Transverse colon (tissue), 4 donors: ENCODE data around the gene MRRF. TPM values are rescaled to one million over a fixed set of nuclear protein-coding genes. Genes with fewer than 3 reads are reported as not detected.

Experiments
- DNase-seq: peaks from one replicate; pipeline ENCODE4 v3.0.0-alpha.2; 2019
- H3K27ac ChIP-seq, 4 donors: fragments of 200-600 bp; sonication (generic); 2 replicates each; pipeline ENCODE4 v1.5.1; 2016 to 2018; ENCODE audit warnings: inconsistent platforms in 4 of 4
- H3K27me3 ChIP-seq: fragments of 200-600 bp; sonication (generic); 2 replicates; pipeline ENCODE4 v1.5.1; 2017; ENCODE audit warnings: inconsistent platforms
- H3K36me3 ChIP-seq, 4 donors: fragments of 200-600 bp; sonication (generic); 2 replicates each; pipeline ENCODE4 v1.5.1; 2017 to 2019; ENCODE audit warnings: inconsistent platforms in 4 of 4
- H3K4me1 ChIP-seq, 4 donors: fragments of 200-600 bp; sonication (generic); 2 replicates each; pipeline ENCODE4 v1.5.1; 2017 to 2020; ENCODE audit warnings: inconsistent platforms in 4 of 4
- H3K4me3 ChIP-seq, 4 donors: fragments of 200-600 bp; sonication (generic); 1 replicate in 1 of 4; 2 replicates in 3 of 4; pipeline versions ENCODE4 v1.5.1 to v1.6.1; 2017 to 2019; ENCODE audit warnings: inconsistent platforms in 4 of 4
- H3K9me3 ChIP-seq, 2 donors: fragments of 200-600 bp; sonication (generic); 2 replicates each; pipeline ENCODE4 v1.5.1; 2017 to 2019; ENCODE audit warnings: inconsistent platforms in 2 of 2
- EP300 ChIP-seq: sonication (generic); formaldehyde crosslinking; IDR thresholded peaks from one replicate; pipeline ENCODE4 v1.6.1; 2017; ENCODE audit warnings: antibody characterized with exemption, low read depth
- POLR2A ChIP-seq: fragments of 450-650 bp; IDR thresholded peaks from one replicate; pipeline ENCODE4 v1.6.1; 2016; ENCODE audit warnings: antibody characterized with exemption, mild to moderate bottlenecking, moderate library complexity
- POLR2AphosphoS5 ChIP-seq, 3 donors: sonication (generic); formaldehyde crosslinking; IDR thresholded peaks; one replicate each; pipeline ENCODE4 v1.6.1; 2016; ENCODE audit warnings: antibody characterized with exemption in 3 of 3
- WGBS, 2 donors: methylation state at CpG; one replicate each; pipeline ENCODE4 v1.1.5; 2018; ENCODE audit warnings: low coverage in 1 of 2; 5-methylcytosine and 5-hydroxymethylcytosine counted together
- in situ Hi-C, 4 donors: fragments of 200-750 bp; cut with MboI; loops; one replicate each; pipeline versions ENCODE4 v1.15.0 to v1.15.1; 2017; ENCODE audit warnings: low sequenced_read_pairs in 3 of 4, low pct_ligation_motif_present in 1 of 4, low pct_unique_long_range_greater_than_20kb in 1 of 4
- intact Hi-C: fragments of 100-400 bp; cut with DNase I; formaldehyde crosslinking; loops from one replicate; pipeline ENCODE4 v1.15.1; 2023; ENCODE audit warnings: low total_unique reads
- total RNA-seq, 4 donors: library from RNA; depleted of rRNA; stranded (reverse); fragments of >200 nt; gene quantifications; one replicate each; pipeline ENCODE4 v1.1.0, GENCODE V29; 2016
- TF ChIP-seq, protein P1 (sequence below), 5 experiments: fragments of 200-600 bp in 3 of 5; fragments of 450-650 bp in 2 of 5; sonication (generic) in 3 of 5; IDR thresholded peaks; 1 replicate in 2 of 5; 2 replicates in 3 of 5; pipeline ENCODE4 v1.5.1; 2016 to 2017; ENCODE audit warnings: antibody characterized with exemption in 5 of 5, inconsistent platforms in 3 of 5, mild to moderate bottlenecking in 2 of 5, moderate library complexity in 1 of 5

MRRF gene
- total RNA-seq, 4 donors from 2014 or later: 46.0 to 142 (median 53.6) TPM

GRCh38 chr9:122232796-122233306 lies 31.8 kb upstream of the MRRF start:
- intact Hi-C loops: no loop called here
- in situ Hi-C loops: no loop called here
- 60 to 68% methylated on average over 3 to 6 of the region's 6 CpGs for WGBS, 2 donors
- H3K27me3 ChIP-seq: peaks cover 54% of the 10 kb centered on the region
- H3K36me3 ChIP-seq: no peaks in the 10 kb centered on the region
- DNase-seq: no peak
- H3K4me3 ChIP-seq: no peak overlapping the region
- H3K27ac ChIP-seq: no peak overlapping the region
- TF ChIP-seq, protein P1, sequence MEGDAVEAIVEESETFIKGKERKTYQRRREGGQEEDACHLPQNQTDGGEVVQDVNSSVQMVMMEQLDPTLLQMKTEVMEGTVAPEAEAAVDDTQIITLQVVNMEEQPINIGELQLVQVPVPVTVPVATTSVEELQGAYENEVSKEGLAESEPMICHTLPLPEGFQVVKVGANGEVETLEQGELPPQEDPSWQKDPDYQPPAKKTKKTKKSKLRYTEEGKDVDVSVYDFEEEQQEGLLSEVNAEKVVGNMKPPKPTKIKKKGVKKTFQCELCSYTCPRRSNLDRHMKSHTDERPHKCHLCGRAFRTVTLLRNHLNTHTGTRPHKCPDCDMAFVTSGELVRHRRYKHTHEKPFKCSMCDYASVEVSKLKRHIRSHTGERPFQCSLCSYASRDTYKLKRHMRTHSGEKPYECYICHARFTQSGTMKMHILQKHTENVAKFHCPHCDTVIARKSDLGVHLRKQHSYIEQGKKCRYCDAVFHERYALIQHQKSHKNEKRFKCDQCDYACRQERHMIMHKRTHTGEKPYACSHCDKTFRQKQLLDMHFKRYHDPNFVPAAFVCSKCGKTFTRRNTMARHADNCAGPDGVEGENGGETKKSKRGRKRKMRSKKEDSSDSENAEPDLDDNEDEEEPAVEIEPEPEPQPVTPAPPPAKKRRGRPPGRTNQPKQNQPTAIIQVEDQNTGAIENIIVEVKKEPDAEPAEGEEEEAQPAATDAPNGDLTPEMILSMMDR (IDR thresholded peaks at IDR 0.05): no peak
- TF ChIP-seq POLR2AphosphoS5 (IDR thresholded peaks at IDR 0.05): no peak
- no peak for TF ChIP-seq EP300
- no peak for TF ChIP-seq POLR2A
- H3K4me1 ChIP-seq: peaks cover 5 to 11% (median 8%) of the 10 kb centered on the region in 4 donors
- H3K9me3 ChIP-seq: no peaks in the 10 kb centered on the region

GRCh38 chr9:122234022-122234748 lies 30.5 kb upstream of the MRRF start:
- 82 to 100% methylated on average over 1 to 7 of the region's 7 CpGs for WGBS, 2 donors
- no peaks in the 10 kb centered on the region for H3K36me3 ChIP-seq
- in situ Hi-C loops (no loop called here), intact Hi-C loops (no loop called here)
- H3K4me3 ChIP-seq: no peak overlapping the region
- H3K27ac ChIP-seq: no peak overlapping the region
- DNase-seq: no peak
- TF ChIP-seq, protein P1 (IDR thresholded peaks at IDR 0.05): no peak
- TF ChIP-seq EP300: no peak
- TF ChIP-seq POLR2A: no peak
- TF ChIP-seq POLR2AphosphoS5 (IDR thresholded peaks at IDR 0.05): no peak
- peaks cover 40% of the 10 kb centered on the region for H3K27me3 ChIP-seq
- no peaks in the 10 kb centered on the region for H3K4me1 ChIP-seq
- no peaks in the 10 kb centered on the region for H3K9me3 ChIP-seq

DNA sequence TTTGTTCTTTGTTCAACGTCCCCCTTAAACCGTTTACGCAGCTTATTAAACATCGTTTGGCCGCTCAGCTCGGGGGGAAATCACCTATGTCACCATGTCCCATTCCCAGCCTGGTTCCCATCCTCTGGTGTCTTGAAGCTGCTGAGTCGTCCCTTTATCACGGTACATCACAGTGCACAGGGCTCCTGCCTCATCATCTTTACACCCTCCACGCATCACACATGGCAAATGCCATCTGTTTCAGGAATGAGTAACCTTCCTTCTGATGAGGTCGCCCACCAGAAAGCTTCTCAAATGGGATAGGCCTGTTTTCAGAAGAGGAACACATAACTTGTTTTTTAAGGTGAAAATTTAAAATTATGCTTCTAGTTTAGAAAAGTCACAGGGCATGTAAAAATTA lies 28.0 kb upstream of the MRRF start:
- intact Hi-C loops (no loop called here), in situ Hi-C loops (no loop called here)
- Histone ChIP-seq H3K4me1 (no peaks in the 10 kb centered on the region), H3K4me3 (no peak overlapping the region), H3K36me3 (peaks cover 0 to 20% (median 8%) of the 10 kb centered on the region in 4 donors), H3K27me3 (peaks cover 15% of the 10 kb centered on the region), H3K9me3 (no peaks in the 10 kb centered on the region), H3K27ac (no peak overlapping the region)
- TF ChIP-seq, protein P1 (IDR thresholded peaks at IDR 0.05): no peak
- no peak for TF ChIP-seq POLR2A
- 80 to 85% methylated on average over 10 of the region's 10 CpGs for WGBS, 2 donors
- no peak for DNase-seq

GRCh38 chr9:122239722-122240121 lies 25.0 kb upstream of the MRRF start:
- in situ Hi-C loops: no loop called here
- intact Hi-C loops: no loop called here

More at GRCh38 chr9:122239722-122240121, 25.0 kb upstream of the MRRF start:
- Histone ChIP-seq H3K4me3 (no peak overlapping the region), H3K36me3 (peaks cover 0 to 47% (median 21%) of the 10 kb centered on the region in 4 donors), H3K9me3 (no peaks in the 10 kb centered on the region), H3K4me1 (no peaks in the 10 kb centered on the region), H3K27me3 (no peaks in the 10 kb centered on the region), H3K27ac (no peak overlapping the region)
- WGBS, 2 donors: 63 to 74% methylated on average over 5 of the region's 5 CpGs
- TF ChIP-seq POLR2AphosphoS5 (IDR thresholded peaks at IDR 0.05) (no peak), EP300 (no peak), POLR2A (no peak)
- TF ChIP-seq, protein P1 (IDR thresholded peaks at IDR 0.05): no peak
- no peak for DNase-seq
